Measurements from ENCODE around the gene CHST1.

- TF ChIP-seq CTCF (IDR thresholded peaks at IDR 0.05) (no peak), POLR2A (IDR thresholded peaks at IDR 0.05) (no peak)
Observed at GRCh38 chr11:45615182-45615792, 50.1 kb downstream of the CHST1 start.

Data from testis (tissue), 2 donors.